HepG2 (cell line): ENCODE measurements around the gene KRT16. TPM values are rescaled to one million over a fixed set of nuclear protein-coding genes. Genes with fewer than 3 reads are reported as not detected.
A peak's percentile ranks its signal among the peaks of the same experiment; 100 is the strongest.

Source experiments
- ASH2L ChIP-seq: fragments of 300-600, 200-600 bp; sonication (generic); IDR thresholded peaks from 2 replicates; pipeline ENCODE4 v1.7.0; 2017; ENCODE audit warnings: low read depth, mild to moderate bottlenecking, moderate library complexity, mixed read lengths, low read length; ENCODE audit not compliant: insufficient read length
- CTCF ChIP-seq: sonication (generic); formaldehyde crosslinking; IDR thresholded peaks from 2 replicates; pipeline ENCODE4 v1.5.0; 2020; ENCODE audit warnings: mild to moderate bottlenecking, missing genetic modification reagents, moderate library complexity
- FOSL2 ChIP-seq: sonication (generic); formaldehyde crosslinking; IDR thresholded peaks from 2 replicates; pipeline ENCODE4 v1.4.0; 2020; ENCODE audit warnings: missing genetic modification reagents
- FOXO4 ChIP-seq: sonication (generic); formaldehyde crosslinking; conservative IDR thresholded peaks from 2 replicates; pipeline ENCODE4 v1.8.1; 2023; ENCODE audit warnings: missing genetic modification reagents
- KAT2B ChIP-seq: fragments of 150-350 bp; IDR thresholded peaks from 2 replicates; pipeline ENCODE4 v1.6.1; 2014; ENCODE audit warnings: low read depth, low read length, borderline replicate concordance
- NR1H2 ChIP-seq: sonication (generic); formaldehyde crosslinking; IDR thresholded peaks from 2 replicates; pipeline ENCODE4 v1.8.1; 2022; ENCODE audit warnings: low read depth, missing genetic modification reagents, borderline replicate concordance
- NRL ChIP-seq: sonication (generic); formaldehyde crosslinking; IDR thresholded peaks from 2 replicates; pipeline ENCODE4 v1.5.0; 2020; ENCODE audit warnings: missing genetic modification reagents, mild to moderate bottlenecking, moderate library complexity, borderline replicate concordance
- RAD21 ChIP-seq: fragments of 450-650 bp; formaldehyde crosslinking; IDR thresholded peaks from 2 replicates; pipeline ENCODE4 v1.5.0; 2020; ENCODE audit warnings: mild to moderate bottlenecking
- RARA ChIP-seq: IDR thresholded peaks from 2 replicates; pipeline ENCODE4 v1.6.1; 2016; ENCODE audit warnings: missing genetic modification reagents, missing compliant biosample characterization
- REPIN1 ChIP-seq: sonication (generic); formaldehyde crosslinking; IDR thresholded peaks from 2 replicates; pipeline ENCODE4 v1.8.0; 2022; ENCODE audit warnings: missing genetic modification reagents, low read depth, mild to moderate bottlenecking, borderline replicate concordance
- UBTF ChIP-seq: sonication (generic); formaldehyde crosslinking; IDR thresholded peaks from 2 replicates; pipeline ENCODE4 v1.4.0; 2020; ENCODE audit warnings: mild to moderate bottlenecking, missing genetic modification reagents
- ZBTB26 ChIP-seq: IDR thresholded peaks from 2 replicates; pipeline ENCODE4 v1.6.1; 2016; ENCODE audit warnings: missing compliant biosample characterization, missing genetic modification reagents, borderline replicate concordance
- ZNF225 ChIP-seq: sonication (generic); formaldehyde crosslinking; IDR thresholded peaks from 2 replicates; pipeline ENCODE4 v1.4.0; 2020; ENCODE audit warnings: mild to moderate bottlenecking, missing genetic modification reagents
- ZNF350 ChIP-seq: sonication (generic); formaldehyde crosslinking; IDR thresholded peaks from 2 replicates; pipeline ENCODE4 v1.4.0; 2020; ENCODE audit warnings: mild to moderate bottlenecking, low read depth, missing genetic modification reagents, borderline replicate concordance
- ZNF574 ChIP-seq: sonication (generic); formaldehyde crosslinking; IDR thresholded peaks from 2 replicates; pipeline ENCODE4 v1.4.0; 2020; ENCODE audit warnings: missing genetic modification reagents
- ZNF616 ChIP-seq: sonication (generic); formaldehyde crosslinking; IDR thresholded peaks from 2 replicates; pipeline ENCODE4 v1.5.0; 2020; ENCODE audit warnings: low read depth, mild to moderate bottlenecking, missing genetic modification reagents
- ZNF777 ChIP-seq: sonication (generic); formaldehyde crosslinking; IDR thresholded peaks from 2 replicates; pipeline ENCODE4 v1.4.0; 2020; ENCODE audit warnings: missing genetic modification reagents
- ZSCAN20 ChIP-seq: sonication (generic); formaldehyde crosslinking; IDR thresholded peaks from 2 replicates; pipeline ENCODE4 v1.4.0; 2020; ENCODE audit warnings: missing genetic modification reagents, mild to moderate bottlenecking, borderline replicate concordance
- polyA plus RNA-seq, 8 experiments: library from polyadenylated mRNA; depleted of rRNA in 3 of 8; stranded (reverse) in 7 of 8; unstranded in 1 of 8; fragments of >200 nt; fragmentation: Illumina TruSeq in 4 of 8; extraction: Trizol in 4 of 8; gene quantifications; 2 replicates each; pipeline versions ENCODE4 v1.2.1 to v1.2.3, GENCODE V29; 2011 to 2016; ENCODE audit warnings: low read depth in 4 of 8, missing spikeins in 1 of 8, mixed read lengths in 1 of 8; ENCODE audit not compliant: insufficient read depth in 1 of 8
- total RNA-seq, 5 experiments: library from RNA; depleted of rRNA; stranded (reverse); fragments of >200 nt; fragmentation: Illumina TruSeq; extraction: Trizol; gene quantifications; 2 replicates each; pipeline ENCODE4 v1.2.3, GENCODE V29; 2016; ENCODE audit warnings: low read depth in 1 of 5

Gene KRT16
- total and polyA plus RNA-seq, 2 of the 13 experiments (the other 11 are each of a cell fraction or from before 2014, with no cell fraction given) = not detected

GRCh38 chr17:41648411-41649195 is 36.0 kb upstream of the KRT16 start (continued):
- TF ChIP-seq ZNF574 (CRISPR knock-in tag) (peak; percentile 64), CTCF (CRISPR knock-in tag) (peak; percentile 98), RARA (CRISPR knock-in tag) (no peak), ASH2L (no peak), RAD21 (CRISPR knock-in tag) (peak; percentile 83), ZNF225 (CRISPR knock-in tag) (0 out of 2 replicates have a peak, but pooled peaks have one; percentile 32), ZNF616 (CRISPR knock-in tag) (no peak), FOSL2 (CRISPR knock-in tag) (peak; percentile 37), ZSCAN20 (CRISPR knock-in tag) (no peak), REPIN1 (CRISPR knock-in tag) (no peak; the same call in 1 of the 2 replicates), NR1H2 (CRISPR knock-in tag) (no peak), ZNF777 (CRISPR knock-in tag) (peak; percentile 78), ZNF350 (CRISPR knock-in tag) (peak; percentile 72; the same call in 1 of the 2 replicates), ZBTB26 (peak; percentile 53; the same call in 1 of the 2 replicates), UBTF (CRISPR knock-in tag) (0 out of 2 replicates have a peak, but pooled peaks have one; percentile 44), KAT2B (no peak), NRL (CRISPR knock-in tag) (0 out of 2 replicates have a peak, but pooled peaks have one; percentile 15), FOXO4 (CRISPR knock-in tag) (no peak)
